DND-41 (cell line): Measurements from ENCODE around the gene RNF223.

ENCODE experiments used
- ATAC-seq: fragments of 200-7000 bp; cut with Tn5 transposase; 3 replicates; pipeline ENCODE4 v1.9.1; 2021; ENCODE audit warnings: low read depth; ENCODE audit not compliant: insufficient read depth
- DNase-seq: peaks from one replicate; pipeline ENCODE4 v3.0.0-alpha.2; 2020
- H2AFZ ChIP-seq: 2 replicates; pipeline ENCODE4 v1.6.0; 2012; ENCODE audit warnings: low read depth, low read length
- H3K27ac ChIP-seq: 2 replicates; pipeline ENCODE4 v1.5.1; 2012; ENCODE audit warnings: low read length, inconsistent platforms
- H3K27me3 ChIP-seq: fragments of 200-600 bp; sonication (generic); 2 replicates; pipeline ENCODE4 v1.6.0; 2012; ENCODE audit warnings: low read length, mild to moderate bottlenecking, inconsistent platforms; ENCODE audit not compliant: insufficient read depth, poor library complexity
- H3K36me3 ChIP-seq: 2 replicates; pipeline ENCODE4 v1.5.1; 2012; ENCODE audit warnings: low read length, inconsistent platforms; ENCODE audit not compliant: insufficient read depth
- H3K4me1 ChIP-seq: 2 replicates; pipeline ENCODE4 v1.5.1; 2012; ENCODE audit warnings: mild to moderate bottlenecking, low read length; ENCODE audit not compliant: insufficient read depth
- H3K4me2 ChIP-seq: 2 replicates; pipeline ENCODE4 v1.6.0; 2012; ENCODE audit warnings: mild to moderate bottlenecking, moderate library complexity, low read length, inconsistent platforms; ENCODE audit not compliant: insufficient read depth
- H3K4me3 ChIP-seq, 2 experiments: fragments of 200-600 bp in 1 of 2; shearing (Covaris generic) in 1 of 2; 2 replicates each; pipeline ENCODE4 v1.5.1; 2012 to 2016; ENCODE audit warnings: inconsistent platforms in 2 of 2, low read length in 2 of 2, mild to moderate bottlenecking in 2 of 2, low read depth in 1 of 2, moderate library complexity in 1 of 2
- H3K79me2 ChIP-seq: 2 replicates; pipeline ENCODE4 v1.6.0; 2012; ENCODE audit warnings: low read length, inconsistent platforms; ENCODE audit not compliant: insufficient read depth
- H3K9ac ChIP-seq: 2 replicates; pipeline ENCODE4 v1.6.0; 2012; ENCODE audit warnings: low read depth, mild to moderate bottlenecking, inconsistent platforms, low read length, moderate library complexity
- H3K9me3 ChIP-seq: 2 replicates; pipeline ENCODE4 v1.5.1; 2012; ENCODE audit warnings: low read length, moderate library complexity, mild to moderate bottlenecking, inconsistent platforms; ENCODE audit not compliant: insufficient read depth, severe bottlenecking
- H4K20me1 ChIP-seq: 2 replicates; pipeline ENCODE4 v1.6.0; 2012; ENCODE audit warnings: low read length; ENCODE audit not compliant: insufficient read depth
- CTCF ChIP-seq: IDR thresholded peaks from 2 replicates; pipeline ENCODE4 v1.5.1; 2012; ENCODE audit warnings: borderline replicate concordance, low read length, moderate library complexity, mild to moderate bottlenecking; ENCODE audit not compliant: poor library complexity, severe bottlenecking; ENCODE audit errors: extremely low read depth
- EZH2 ChIP-seq: IDR thresholded peaks from 3 replicates; pipeline ENCODE4 v1.6.1; 2012; ENCODE audit warnings: borderline replicate concordance, low read depth, mild to moderate bottlenecking, moderate library complexity, low read length, inconsistent platforms; ENCODE audit not compliant: severe bottlenecking

The RNF223 gene

GRCh38 chr1:1024149-1024770 is 49.8 kb downstream of the RNF223 start:
- peaks cover 47% of the 10 kb centered on the region for H4K20me1 ChIP-seq
- no peaks in the 10 kb centered on the region for H3K9me3 ChIP-seq
- no peak overlapping the region for H2AFZ ChIP-seq
- no peaks in the 10 kb centered on the region for H3K79me2 ChIP-seq
- no peak overlapping the region for H3K27ac ChIP-seq
- peaks cover 15% of the 10 kb centered on the region for H3K4me1 ChIP-seq
- H3K9ac ChIP-seq, result no peak overlapping the region
- no peak overlapping the region for H3K4me3 ChIP-seq
- no peaks in the 10 kb centered on the region for H3K27me3 ChIP-seq
- H3K4me2 ChIP-seq, result no peak overlapping the region
- no peaks in the 10 kb centered on the region for H3K36me3 ChIP-seq
- no peak for ATAC-seq
- TF ChIP-seq CTCF (no peak), EZH2 (no peak)
- no peak for DNase-seq

GRCh38 chr1:1023700-1024099 is 50.4 kb downstream of the RNF223 start:
- DNase-seq (no peak), ATAC-seq (no peak)
- Histone ChIP-seq H3K9me3 (no peaks in the 10 kb centered on the region), H2AFZ (no peak overlapping the region), H3K4me2 (no peak overlapping the region), H4K20me1 (peaks cover 47% of the 10 kb centered on the region), H3K9ac (no peak overlapping the region), H3K27me3 (no peaks in the 10 kb centered on the region), H3K36me3 (no peaks in the 10 kb centered on the region), H3K4me1 (peaks cover 20% of the 10 kb centered on the region), H3K27ac (no peak overlapping the region), H3K4me3 (no peak overlapping the region), H3K79me2 (no peaks in the 10 kb centered on the region)
- TF ChIP-seq CTCF (no peak), EZH2 (no peak)

DNA sequence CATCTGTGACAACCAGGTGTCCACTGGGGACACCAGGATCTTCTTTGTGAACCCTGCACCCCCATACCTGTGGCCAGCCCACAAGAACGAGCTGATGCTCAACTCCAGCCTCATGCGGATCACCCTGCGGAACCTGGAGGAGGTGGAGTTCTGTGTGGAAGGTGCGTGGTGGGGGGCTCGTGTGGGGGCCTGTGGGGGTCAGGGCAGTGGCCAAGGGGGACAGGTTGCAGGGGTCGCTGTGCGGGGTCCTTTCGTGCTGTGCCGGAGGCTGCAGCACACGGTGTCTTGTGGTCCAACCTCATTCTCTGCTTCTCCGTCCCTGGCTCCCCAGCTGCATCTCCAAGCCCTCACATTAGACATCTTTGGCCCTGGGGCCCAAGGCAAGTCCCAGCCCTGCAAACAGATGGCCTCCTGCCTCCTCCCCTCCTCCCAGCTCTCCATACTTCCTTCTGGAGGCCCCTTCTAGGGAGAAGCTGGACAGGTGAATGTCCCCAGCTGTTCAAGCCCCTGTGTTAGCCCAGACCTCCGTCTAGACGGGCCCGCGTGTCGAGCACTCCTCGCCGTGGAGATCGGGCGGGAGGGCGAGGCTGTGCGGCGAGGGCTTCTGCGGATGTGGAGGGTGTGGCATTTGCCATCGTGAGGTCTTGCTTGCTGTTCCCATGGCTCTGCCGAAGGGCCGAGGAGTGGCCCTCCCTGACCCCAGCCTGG is 51.6 kb downstream of the RNF223 start:
- H3K36me3 ChIP-seq, result no peaks in the 10 kb centered on the region
- H3K9me3 ChIP-seq, result no peaks in the 10 kb centered on the region
- no peak overlapping the region for H3K4me2 ChIP-seq
- no peak for DNase-seq
- no peaks in the 10 kb centered on the region for H3K79me2 ChIP-seq
- no peak overlapping the region for H3K9ac ChIP-seq
- TF ChIP-seq EZH2 (no peak), CTCF (no peak)
- H3K27ac ChIP-seq, result no peak overlapping the region
- no peak for ATAC-seq
- no peak overlapping the region for H2AFZ ChIP-seq
- H3K4me3 ChIP-seq, result no peak overlapping the region
- H3K4me1 ChIP-seq, result peaks cover 20% of the 10 kb centered on the region
- peaks cover 41% of the 10 kb centered on the region for H4K20me1 ChIP-seq
- H3K27me3 ChIP-seq, result no peaks in the 10 kb centered on the region
